Ishikawa (cell line): ENCODE results near the gene ST6GALNAC3.

Source experiments
- CEBPB ChIP-seq: IDR thresholded peaks from 2 replicates; pipeline ENCODE4 v1.6.1; 2012
- EGR1 ChIP-seq: IDR thresholded peaks from 2 replicates; pipeline ENCODE4 v1.6.1; 2012
- EP300 ChIP-seq: IDR thresholded peaks from 2 replicates; pipeline ENCODE4 v1.6.1; 2012; ENCODE audit warnings: borderline replicate concordance
- FOXM1 ChIP-seq: IDR thresholded peaks from 2 replicates; pipeline ENCODE4 v1.6.1; 2012; ENCODE audit warnings: low read depth, borderline replicate concordance
- MAX ChIP-seq: IDR thresholded peaks from 2 replicates; pipeline ENCODE4 v1.6.1; 2012
- NFIC ChIP-seq: IDR thresholded peaks from 2 replicates; pipeline ENCODE4 v1.6.1; 2012
- REST ChIP-seq: IDR thresholded peaks from 2 replicates; pipeline ENCODE4 v1.6.1; 2012; ENCODE audit warnings: low read depth, mild to moderate bottlenecking
- TCF12 ChIP-seq: IDR thresholded peaks from 2 replicates; pipeline ENCODE4 v1.6.1; 2012; ENCODE audit warnings: low read depth
- USF1 ChIP-seq: IDR thresholded peaks from 2 replicates; pipeline ENCODE4 v1.6.1; 2012
- ZBTB7A ChIP-seq: IDR thresholded peaks from 2 replicates; pipeline ENCODE4 v1.6.1; 2012; ENCODE audit warnings: low read depth

- TF ChIP-seq TCF12 = no peak
- no peak for TF ChIP-seq FOXM1
- TF ChIP-seq EP300 = no peak
- no peak for TF ChIP-seq USF1
- no peak for TF ChIP-seq EGR1
- no peak for TF ChIP-seq ZBTB7A
- TF ChIP-seq REST = no peak
- TF ChIP-seq MAX = no peak
- TF ChIP-seq NFIC = no peak
- TF ChIP-seq CEBPB = no peak
Measured at GRCh38 chr1:76482272-76482671, 407.7 kb downstream of the ST6GALNAC3 start.
